GM19324 (cell line): ENCODE measurements around the gene CHSY1.

Experiments
- ATAC-seq: cut with Tn5 transposase; IDR thresholded peaks from one replicate; pipeline ENCODE4 v1.9.1; 2021; ENCODE audit warnings: mild to moderate bottlenecking, moderate library complexity; ENCODE audit not compliant: unreplicated experiment, low FRiP score

Gene CHSY1

DNA sequence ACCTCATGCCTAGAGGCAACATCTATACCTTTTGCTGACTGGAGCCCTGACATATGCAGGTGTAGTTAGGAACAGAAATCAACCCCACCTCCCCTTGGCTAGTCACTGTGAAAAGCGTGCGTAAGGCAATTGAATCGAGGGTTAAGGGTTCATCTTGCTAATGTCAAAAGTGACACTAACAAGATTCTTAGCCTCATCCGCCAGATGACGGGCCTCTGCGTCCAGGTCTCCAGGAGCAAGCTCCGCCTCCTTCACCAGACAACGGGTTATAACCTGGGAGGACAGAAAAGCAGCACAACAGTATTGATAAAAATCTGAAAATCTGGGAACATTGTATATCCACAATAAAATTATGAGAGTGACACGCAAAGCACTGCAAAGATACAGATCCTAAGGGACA, 20.7 kb upstream of the CHSY1 start:
- no peak for ATAC-seq

GRCh38 chr15:101269479-101270223, 17.8 kb upstream of the CHSY1 start:
- no peak for ATAC-seq

GRCh38 chr15:101267320-101268104, 15.7 kb upstream of the CHSY1 start:
- ATAC-seq = no peak

- ATAC-seq = no peak
Measured at GRCh38 chr15:101266787-101267186, 14.9 kb upstream of the CHSY1 start.

- ATAC-seq = no peak
Measured at GRCh38 chr15:101266034-101266433, 14.2 kb upstream of the CHSY1 start.

- no peak for ATAC-seq
Measured at GRCh38 chr15:101264911-101265641, 13.2 kb upstream of the CHSY1 start.

- no peak for ATAC-seq
Measured at GRCh38 chr15:101264011-101264410, 12.2 kb upstream of the CHSY1 start.

- ATAC-seq = no peak
Measured at GRCh38 chr15:101262551-101262950, 10.7 kb upstream of the CHSY1 start.

- no peak for ATAC-seq
Measured at GRCh38 chr15:101258238-101259144, 6.6 kb upstream of the CHSY1 start.

DNA sequence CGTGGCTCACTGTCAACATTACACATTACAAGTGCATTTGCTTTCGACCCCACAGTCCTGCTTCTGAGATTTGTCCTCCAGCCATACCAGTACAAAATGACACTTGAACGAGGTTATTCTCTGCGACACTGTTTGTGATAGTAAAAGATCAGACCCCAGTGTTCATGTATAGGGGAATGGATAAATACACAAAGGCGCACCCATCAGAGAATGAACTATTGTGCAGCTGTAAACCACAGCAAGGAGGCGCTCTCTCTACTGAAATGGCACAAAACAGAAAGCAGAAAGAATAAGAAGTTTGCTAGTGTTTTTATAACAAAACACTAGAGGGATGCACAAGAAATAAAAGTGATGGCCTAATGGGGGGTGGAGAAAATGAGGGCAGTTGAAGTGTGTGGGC, 4.9 kb upstream of the CHSY1 start:
- no peak for ATAC-seq

GRCh38 chr15:101255615-101256241, 3.9 kb upstream of the CHSY1 start:
- no peak for ATAC-seq

- ATAC-seq = no peak
Measured at GRCh38 chr15:101255051-101255395, 3.2 kb upstream of the CHSY1 start.

- no peak for ATAC-seq
Measured at GRCh38 chr15:101254157-101255050, 2.6 kb upstream of the CHSY1 start.

DNA sequence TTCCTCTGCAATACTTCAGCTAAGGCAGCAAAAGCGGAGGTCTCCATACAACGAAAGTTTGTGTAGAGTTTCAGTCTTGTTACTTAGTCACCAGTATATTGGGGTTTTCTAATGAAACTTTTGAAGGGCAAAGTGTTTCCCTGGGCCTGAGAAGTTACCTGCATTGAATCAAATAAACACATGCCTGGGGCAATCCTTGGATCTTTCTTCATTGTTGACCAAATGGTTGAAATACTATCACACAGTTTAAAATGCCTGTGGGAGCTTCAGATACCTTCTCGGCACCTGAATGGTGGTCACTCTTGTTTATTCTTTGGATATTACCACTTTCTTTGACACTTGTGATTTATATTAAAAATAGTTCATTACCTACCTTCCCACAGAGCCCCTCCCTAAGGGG, 988 bp upstream of the CHSY1 start:
- ATAC-seq = no peak

- peak; percentile 45 for ATAC-seq
Measured at GRCh38 chr15:101250873-101251829, 697 bp downstream of the CHSY1 start.

DNA sequence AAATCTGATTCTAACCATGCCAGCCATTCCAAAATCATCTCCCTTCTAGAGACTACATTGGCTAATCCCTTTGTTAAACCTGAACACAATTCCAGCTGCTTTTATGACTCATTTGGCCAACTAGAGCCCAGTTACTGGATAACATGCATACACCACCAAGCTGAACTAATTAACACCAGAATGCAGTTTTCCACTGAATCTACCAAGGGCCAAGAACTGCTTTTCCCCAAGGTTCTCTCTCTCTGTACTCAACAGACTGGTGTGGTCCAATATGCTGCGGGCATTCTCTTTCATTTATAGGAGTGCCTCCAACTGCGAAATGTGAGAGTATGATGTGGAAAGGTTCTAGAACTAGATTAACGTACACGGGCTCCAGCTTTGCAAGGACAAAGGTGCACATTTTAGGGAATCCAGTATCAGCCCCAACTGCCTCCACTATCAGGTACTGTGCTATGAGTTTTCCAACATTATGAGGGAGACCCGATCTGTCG, 1.5 kb downstream of the CHSY1 start:
- ATAC-seq = no peak

GRCh38 chr15:101248274-101248673, 3.6 kb downstream of the CHSY1 start:
- ATAC-seq = no peak
